Measurements from ENCODE around the gene SYNGR3.
A peak's percentile ranks its signal among the peaks of the same experiment; 100 is the strongest.
"Not testable (repeated sequence)": the region's sequence is repeated elsewhere in the genome, so short reads cannot be mapped to it uniquely, and the experiment has no call there.

The SYNGR3 gene

GRCh38 chr16:2009164-2009711 lies 19.5 kb downstream of the SYNGR3 start:
- DNase-seq (ENCODE audit: low spot score) = no peak

GRCh38 chr16:2009791-2010510 lies 20.2 kb downstream of the SYNGR3 start, which contains the start of gene ZNF598:
TSS of gene ZNF598 (minus strand) at chr16:2009821.
- peak; percentile 85 for DNase-seq (ENCODE audit: low spot score)

- DNase-seq (ENCODE audit: low spot score) = not testable (repeated sequence)
Measured at GRCh38 chr16:2011726-2012125, 22.0 kb downstream of the SYNGR3 start.

- DNase-seq (ENCODE audit: low spot score) = no peak
Measured at GRCh38 chr16:2013527-2013926, 23.8 kb downstream of the SYNGR3 start.

- peak; percentile 80 for DNase-seq (ENCODE audit: low spot score)
Measured at GRCh38 chr16:2015117-2015946, 25.6 kb downstream of the SYNGR3 start.

GRCh38 chr16:2015947-2016208 lies 26.1 kb downstream of the SYNGR3 start:
- no peak for DNase-seq (ENCODE audit: low spot score)

- DNase-seq (ENCODE audit: low spot score) = no peak
Measured at GRCh38 chr16:2016407-2016922, 26.7 kb downstream of the SYNGR3 start.

- no peak for DNase-seq (ENCODE audit: low spot score)
Measured at GRCh38 chr16:2019518-2019920, 29.7 kb downstream of the SYNGR3 start, which contains the start of gene NPW. TSS of gene NPW (plus strand) at chr16:2019785.

GRCh38 chr16:2019921-2020831 lies 30.4 kb downstream of the SYNGR3 start:
- no peak for DNase-seq (ENCODE audit: low spot score)

- DNase-seq (ENCODE audit: low spot score) = no peak
Measured at GRCh38 chr16:2022723-2023091, 32.9 kb downstream of the SYNGR3 start.

- DNase-seq (ENCODE audit: low spot score) = peak; percentile 75
Measured at GRCh38 chr16:2023092-2024031, 33.6 kb downstream of the SYNGR3 start.

- no peak for DNase-seq (ENCODE audit: low spot score)
Measured at GRCh38 chr16:2024032-2024420, 34.3 kb downstream of the SYNGR3 start.

- no peak for DNase-seq (ENCODE audit: low spot score)
Measured at GRCh38 chr16:2025251-2025650, 35.5 kb downstream of the SYNGR3 start.

- no peak for DNase-seq (ENCODE audit: low spot score)
Measured at GRCh38 chr16:2025878-2026460, 36.2 kb downstream of the SYNGR3 start.

- DNase-seq (ENCODE audit: low spot score) = no peak
Measured at GRCh38 chr16:2026461-2027023, 36.8 kb downstream of the SYNGR3 start, which contains the start of gene NHERF2. TSS of gene NHERF2 (plus strand) at chr16:2026902. CDS start at chr16:2027006, 104 bp downstream.

GRCh38 chr16:2027024-2028010 lies 37.5 kb downstream of the SYNGR3 start:
- no peak for DNase-seq (ENCODE audit: low spot score)

GRCh38 chr16:2028146-2028545 lies 38.4 kb downstream of the SYNGR3 start:
- no peak for DNase-seq (ENCODE audit: low spot score)

GRCh38 chr16:2028620-2029220 lies 39.0 kb downstream of the SYNGR3 start:
- no peak for DNase-seq (ENCODE audit: low spot score)

Data from SW480 (cell line).